ENCODE results near the gene LIN52. TPM values are rescaled to one million over a fixed set of nuclear protein-coding genes. Genes with fewer than 3 reads are reported as not detected.

The LIN52 gene
- total RNA-seq, 1 experiment from 2014 or later, result 10.6 TPM

DNA sequence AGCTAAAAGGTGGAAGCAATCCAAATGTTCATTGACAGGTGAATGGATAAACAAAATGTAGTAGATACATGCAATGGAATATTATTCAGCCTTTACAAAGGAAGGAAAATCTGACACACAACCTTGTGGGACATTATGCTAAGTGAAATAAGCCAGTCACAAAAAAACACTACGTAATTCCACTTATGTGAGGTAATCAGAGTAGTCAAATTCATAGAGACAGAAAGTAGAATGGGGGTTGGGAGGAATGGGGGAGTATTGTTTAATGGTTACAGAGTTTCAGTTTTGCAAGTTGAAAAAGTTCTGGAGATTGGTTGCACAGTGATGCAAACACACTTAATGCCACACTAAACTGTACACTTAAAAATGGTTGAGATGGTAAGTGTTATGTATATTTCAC, 62.8 kb downstream of the LIN52 start:
- H3K9me3 Mint-ChIP-seq, result no peaks in the 10 kb centered on the region
- no peak overlapping the region for H3K4me3 Mint-ChIP-seq
- no peak for ATAC-seq
- CTCF ChIA-PET, result no interaction called here
- H3K27me3 Mint-ChIP-seq (ENCODE audit: low read depth), result no peaks in the 10 kb centered on the region
- TF ChIP-seq ZNF317 (CRISPR knock-in tag; IDR thresholded peaks at IDR 0.05; ENCODE audit: borderline replicate concordance, low read depth) (no peak), EMX1 (CRISPR knock-in tag; IDR thresholded peaks at IDR 0.05) (no peak), USF2 (CRISPR knock-in tag; IDR thresholded peaks at IDR 0.05) (no peak), MXD4 (CRISPR knock-in tag; IDR thresholded peaks at IDR 0.05; ENCODE audit: borderline replicate concordance) (no peak), PRRX2 (CRISPR knock-in tag; IDR thresholded peaks at IDR 0.05) (no peak), SMAD3 (CRISPR knock-in tag; IDR thresholded peaks at IDR 0.05; ENCODE audit: borderline replicate concordance) (no peak), SMAD4 (CRISPR knock-in tag; IDR thresholded peaks at IDR 0.05) (no peak), ZNF219 (CRISPR knock-in tag; IDR thresholded peaks at IDR 0.05; ENCODE audit: borderline replicate concordance) (no peak), CREM (CRISPR knock-in tag; IDR thresholded peaks at IDR 0.05) (no peak), IRF2 (CRISPR knock-in tag; IDR thresholded peaks at IDR 0.05; ENCODE audit: borderline replicate concordance, low read depth) (no peak), TEAD4 (CRISPR knock-in tag; IDR thresholded peaks at IDR 0.05) (no peak), NR3C1 (CRISPR knock-in tag; conservative IDR thresholded peaks at IDR 0.05; ENCODE audit: low read depth) (no peak), ZMAT4 (CRISPR knock-in tag; IDR thresholded peaks at IDR 0.05) (no peak), MLX (CRISPR knock-in tag; IDR thresholded peaks at IDR 0.05) (no peak), ZNF423 (CRISPR knock-in tag; IDR thresholded peaks at IDR 0.05) (no peak)
- TF ChIP-seq, protein P1, sequence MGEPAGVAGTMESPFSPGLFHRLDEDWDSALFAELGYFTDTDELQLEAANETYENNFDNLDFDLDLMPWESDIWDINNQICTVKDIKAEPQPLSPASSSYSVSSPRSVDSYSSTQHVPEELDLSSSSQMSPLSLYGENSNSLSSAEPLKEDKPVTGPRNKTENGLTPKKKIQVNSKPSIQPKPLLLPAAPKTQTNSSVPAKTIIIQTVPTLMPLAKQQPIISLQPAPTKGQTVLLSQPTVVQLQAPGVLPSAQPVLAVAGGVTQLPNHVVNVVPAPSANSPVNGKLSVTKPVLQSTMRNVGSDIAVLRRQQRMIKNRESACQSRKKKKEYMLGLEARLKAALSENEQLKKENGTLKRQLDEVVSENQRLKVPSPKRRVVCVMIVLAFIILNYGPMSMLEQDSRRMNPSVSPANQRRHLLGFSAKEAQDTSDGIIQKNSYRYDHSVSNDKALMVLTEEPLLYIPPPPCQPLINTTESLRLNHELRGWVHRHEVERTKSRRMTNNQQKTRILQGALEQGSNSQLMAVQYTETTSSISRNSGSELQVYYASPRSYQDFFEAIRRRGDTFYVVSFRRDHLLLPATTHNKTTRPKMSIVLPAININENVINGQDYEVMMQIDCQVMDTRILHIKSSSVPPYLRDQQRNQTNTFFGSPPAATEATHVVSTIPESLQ (CRISPR knock-in tag; IDR thresholded peaks at IDR 0.05), result no peak
- TF ChIP-seq, protein P2, sequence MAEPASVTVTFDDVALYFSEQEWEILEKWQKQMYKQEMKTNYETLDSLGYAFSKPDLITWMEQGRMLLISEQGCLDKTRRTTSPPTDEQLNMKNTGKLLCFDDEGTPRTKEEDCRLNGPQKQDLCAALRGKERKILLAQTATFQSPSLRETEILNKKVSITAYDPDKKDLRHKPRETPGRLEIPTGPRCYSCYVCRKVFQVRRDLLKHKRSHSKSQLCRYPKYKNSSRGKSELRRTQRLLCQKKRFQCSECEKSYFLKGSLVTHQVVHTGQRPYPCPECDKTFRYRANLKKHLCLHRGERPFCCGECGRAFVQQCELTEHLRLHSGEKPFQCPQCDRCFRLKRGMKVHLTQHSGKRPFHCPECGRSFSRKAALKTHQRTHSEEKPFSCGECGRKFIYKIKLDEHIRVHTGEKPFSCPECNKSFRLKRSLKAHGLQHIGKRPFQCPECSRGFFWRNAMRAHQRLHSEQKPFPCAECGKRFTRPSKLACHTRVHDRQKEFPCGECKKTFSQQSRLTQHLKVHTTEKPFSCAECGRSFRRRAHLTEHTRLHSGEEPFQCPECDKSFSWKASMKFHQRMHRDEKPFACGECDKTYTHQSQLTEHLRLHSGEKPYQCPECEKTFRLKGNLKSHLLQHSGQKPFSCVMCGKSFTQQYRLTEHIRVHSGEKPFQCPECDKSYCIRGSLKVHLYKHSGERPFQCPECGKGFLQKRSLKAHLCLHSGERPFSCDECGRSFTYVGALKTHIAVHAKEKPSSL (CRISPR knock-in tag; conservative IDR thresholded peaks at IDR 0.05), result no peak
- TF ChIP-seq, protein P3, sequence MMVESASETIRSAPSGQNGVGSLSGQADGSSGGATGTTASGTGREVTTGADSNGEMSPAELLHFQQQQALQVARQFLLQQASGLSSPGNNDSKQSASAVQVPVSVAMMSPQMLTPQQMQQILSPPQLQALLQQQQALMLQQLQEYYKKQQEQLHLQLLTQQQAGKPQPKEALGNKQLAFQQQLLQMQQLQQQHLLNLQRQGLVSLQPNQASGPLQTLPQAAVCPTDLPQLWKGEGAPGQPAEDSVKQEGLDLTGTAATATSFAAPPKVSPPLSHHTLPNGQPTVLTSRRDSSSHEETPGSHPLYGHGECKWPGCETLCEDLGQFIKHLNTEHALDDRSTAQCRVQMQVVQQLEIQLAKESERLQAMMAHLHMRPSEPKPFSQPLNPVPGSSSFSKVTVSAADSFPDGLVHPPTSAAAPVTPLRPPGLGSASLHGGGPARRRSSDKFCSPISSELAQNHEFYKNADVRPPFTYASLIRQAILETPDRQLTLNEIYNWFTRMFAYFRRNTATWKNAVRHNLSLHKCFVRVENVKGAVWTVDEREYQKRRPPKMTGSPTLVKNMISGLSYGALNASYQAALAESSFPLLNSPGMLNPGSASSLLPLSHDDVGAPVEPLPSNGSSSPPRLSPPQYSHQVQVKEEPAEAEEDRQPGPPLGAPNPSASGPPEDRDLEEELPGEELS (CRISPR knock-in tag; IDR thresholded peaks at IDR 0.05), result no peak
- DNase-seq (ENCODE audit: low spot score), result no peak
- H3K27ac Mint-ChIP-seq, result no peak overlapping the region
- POLR2A ChIA-PET, result no interaction called here
- H3K36me3 Mint-ChIP-seq, result no peaks in the 10 kb centered on the region
- no peaks in the 10 kb centered on the region for H3K4me1 Mint-ChIP-seq

GRCh38 chr14:74148705-74149104, 63.9 kb downstream of the LIN52 start:
- DNase-seq (ENCODE audit: low spot score) (no peak), ATAC-seq (no peak)
- Mint-ChIP-seq H3K27ac (no peak overlapping the region), H3K4me1 (no peaks in the 10 kb centered on the region), H3K9me3 (no peaks in the 10 kb centered on the region), H3K36me3 (no peaks in the 10 kb centered on the region), H3K4me3 (no peak overlapping the region), H3K27me3 (ENCODE audit: low read depth) (no peaks in the 10 kb centered on the region)
- POLR2A ChIA-PET, result no interaction called here
- CTCF ChIA-PET, result interaction anchor here (1.4 kb wide), 1 partner anchor 146 kb away, joined by 3 read pairs; no protein-coding TSS in a partner anchor
- TF ChIP-seq TEAD1 (CRISPR knock-in tag; IDR thresholded peaks at IDR 0.05) (no peak), ZNF416 (CRISPR knock-in tag; IDR thresholded peaks at IDR 0.05) (no peak), MLX (CRISPR knock-in tag; IDR thresholded peaks at IDR 0.05) (no peak), CREM (CRISPR knock-in tag; IDR thresholded peaks at IDR 0.05) (no peak), ZNF281 (CRISPR knock-in tag; IDR thresholded peaks at IDR 0.05) (no peak), MXD4 (CRISPR knock-in tag; IDR thresholded peaks at IDR 0.05; ENCODE audit: borderline replicate concordance) (no peak), RORB (CRISPR knock-in tag; IDR thresholded peaks at IDR 0.05) (no peak)
- TF ChIP-seq, protein P1 (CRISPR knock-in tag; IDR thresholded peaks at IDR 0.05), result no peak
